ENCODE results near the gene ZNF774.

Gene ZNF774

GRCh38 chr15:90367576-90367975 lies 15.5 kb downstream of the ZNF774 start:
- DNase-seq (ENCODE audit: extremely low read depth, low read depth): no peak
- H3K4me3 ChIP-seq (replicated peaks; ENCODE audit: low read depth, low read length): no peak overlapping the region
- TF ChIP-seq CTCF (IDR thresholded peaks at IDR 0.05; ENCODE audit: low read depth, low read length, missing control alignments): no peak

GRCh38 chr15:90375071-90375470 lies 23.0 kb downstream of the ZNF774 start:
- no peak for DNase-seq (ENCODE audit: extremely low read depth, low read depth)
- H3K4me3 ChIP-seq (replicated peaks; ENCODE audit: low read depth, low read length): no peak overlapping the region
- no peak for TF ChIP-seq CTCF (IDR thresholded peaks at IDR 0.05; ENCODE audit: low read depth, low read length, missing control alignments)

GRCh38 chr15:90376789-90377188 lies 24.7 kb downstream of the ZNF774 start:
- no peak overlapping the region for H3K4me3 ChIP-seq (replicated peaks; ENCODE audit: low read depth, low read length)
- DNase-seq (ENCODE audit: extremely low read depth, low read depth): no peak
- TF ChIP-seq CTCF (IDR thresholded peaks at IDR 0.05; ENCODE audit: low read depth, low read length, missing control alignments): no peak

GRCh38 chr15:90379263-90379662 lies 27.2 kb downstream of the ZNF774 start:
- H3K4me3 ChIP-seq (replicated peaks; ENCODE audit: low read depth, low read length): no peak overlapping the region
- DNase-seq (ENCODE audit: extremely low read depth, low read depth): no peak
- TF ChIP-seq CTCF (IDR thresholded peaks at IDR 0.05; ENCODE audit: low read depth, low read length, missing control alignments): no peak

GRCh38 chr15:90381515-90381914 lies 29.4 kb downstream of the ZNF774 start:
- H3K4me3 ChIP-seq (replicated peaks; ENCODE audit: low read depth, low read length): no peak overlapping the region
- no peak for DNase-seq (ENCODE audit: extremely low read depth, low read depth)
- no peak for TF ChIP-seq CTCF (IDR thresholded peaks at IDR 0.05; ENCODE audit: low read depth, low read length, missing control alignments)

- no peak overlapping the region for H3K4me3 ChIP-seq (replicated peaks; ENCODE audit: low read depth, low read length)
- no peak for TF ChIP-seq CTCF (IDR thresholded peaks at IDR 0.05; ENCODE audit: low read depth, low read length, missing control alignments)
- no peak for DNase-seq (ENCODE audit: extremely low read depth, low read depth)
These were observed 30.2 kb downstream of the ZNF774 start for GRCh38 chr15:90382320-90382719.

- no peak overlapping the region for H3K4me3 ChIP-seq (replicated peaks; ENCODE audit: low read depth, low read length)
- DNase-seq (ENCODE audit: extremely low read depth, low read depth): no peak
- no peak for TF ChIP-seq CTCF (IDR thresholded peaks at IDR 0.05; ENCODE audit: low read depth, low read length, missing control alignments)
These were observed 34.1 kb downstream of the ZNF774 start for GRCh38 chr15:90386221-90386620.
